ENCODE results near the gene FCHSD2. TPM values are rescaled to one million over a fixed set of nuclear protein-coding genes. Genes with fewer than 3 reads are reported as not detected.

The FCHSD2 gene
- total and polyA plus RNA-seq, 2 donors = 12.5 to 22.3 TPM

- no peaks in the 10 kb centered on the region for H3K4me1 ChIP-seq (ENCODE audit: control insufficient read depth in 2 of 2, insufficient read depth in 2 of 2, low read length in 2 of 2)
Observed at GRCh38 chr11:73004088-73004487, 138.0 kb downstream of the FCHSD2 start.

DNA sequence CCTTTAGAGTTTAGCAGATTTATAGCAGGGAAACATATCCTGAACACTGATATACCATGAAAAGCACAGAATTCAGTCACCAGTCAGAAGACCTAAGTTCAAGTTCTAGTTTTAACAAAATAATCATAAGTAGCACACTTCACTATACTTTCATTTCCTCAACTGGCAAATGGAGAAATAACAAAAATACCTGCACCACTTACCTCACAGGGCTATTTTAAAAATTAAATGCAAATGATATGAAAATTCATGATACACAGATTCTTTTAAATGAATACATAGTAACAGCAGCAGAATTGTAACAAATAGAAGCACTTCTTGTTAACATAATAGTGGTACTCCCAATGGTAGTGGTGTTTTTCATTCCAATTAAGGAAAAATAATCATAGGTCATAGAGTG is 139.0 kb downstream of the FCHSD2 start:
- H3K9me3 ChIP-seq (ENCODE audit: control insufficient read depth in 2 of 2, insufficient read depth in 1 of 2, low read length in 1 of 2) = no peaks in the 10 kb centered on the region
- no peaks in the 10 kb centered on the region for H3K4me1 ChIP-seq (ENCODE audit: control insufficient read depth in 2 of 2, insufficient read depth in 2 of 2, low read length in 2 of 2)
- peaks cover 0 to 2% of the 10 kb centered on the region in 2 donors for H3K36me3 ChIP-seq (ENCODE audit: control insufficient read depth in 2 of 2, insufficient read depth in 2 of 2, low read length in 1 of 2)
- H3K27ac ChIP-seq (ENCODE audit: low read depth in 1 of 2, low read length in 1 of 2) = no peak overlapping the region
- no peak for DNase-seq (ENCODE audit: low read depth in 6 of 9, low spot score in 9 of 9)
- no peaks in the 10 kb centered on the region for H3K27me3 ChIP-seq (ENCODE audit: control insufficient read depth in 2 of 2, insufficient read depth in 1 of 2, low read length in 1 of 2)
- no peak overlapping the region for H3K4me3 ChIP-seq (ENCODE audit: low read length in 2 of 2)

More at GRCh38 chr11:73004088-73004487, 138.0 kb downstream of the FCHSD2 start:
- Histone ChIP-seq H3K27me3 (ENCODE audit: control insufficient read depth in 2 of 2, insufficient read depth in 1 of 2, low read length in 1 of 2) (no peaks in the 10 kb centered on the region), H3K36me3 (ENCODE audit: control insufficient read depth in 2 of 2, insufficient read depth in 2 of 2, low read length in 1 of 2) (peaks cover 0 to 2% of the 10 kb centered on the region in 2 donors), H3K4me3 (ENCODE audit: low read length in 2 of 2) (no peak overlapping the region), H3K27ac (ENCODE audit: low read depth in 1 of 2, low read length in 1 of 2) (no peak overlapping the region), H3K9me3 (ENCODE audit: control insufficient read depth in 2 of 2, insufficient read depth in 1 of 2, low read length in 1 of 2) (peaks cover 0 to 1% of the 10 kb centered on the region in 2 donors)
- 98% methylated on average over 3 of the region's 3 CpGs for WGBS
- DNase-seq (ENCODE audit: low read depth in 6 of 9, low spot score in 9 of 9) = no peak

- H3K4me1 ChIP-seq (ENCODE audit: control insufficient read depth in 2 of 2, insufficient read depth in 2 of 2, low read length in 2 of 2) = no peaks in the 10 kb centered on the region
- H3K27ac ChIP-seq (ENCODE audit: low read depth in 1 of 2, low read length in 1 of 2) = no peak overlapping the region
- H3K9me3 ChIP-seq (ENCODE audit: control insufficient read depth in 2 of 2, insufficient read depth in 1 of 2, low read length in 1 of 2) = no peaks in the 10 kb centered on the region
- WGBS = 97% methylated on average over 2 of the region's 2 CpGs
- H3K36me3 ChIP-seq (ENCODE audit: control insufficient read depth in 2 of 2, insufficient read depth in 2 of 2, low read length in 1 of 2) = peaks cover 0 to 2% of the 10 kb centered on the region in 2 donors
- no peak for DNase-seq (ENCODE audit: low read depth in 6 of 9, low spot score in 9 of 9)
- no peaks in the 10 kb centered on the region for H3K27me3 ChIP-seq (ENCODE audit: control insufficient read depth in 2 of 2, insufficient read depth in 1 of 2, low read length in 1 of 2)
- H3K4me3 ChIP-seq (ENCODE audit: low read length in 2 of 2) = no peak overlapping the region
Observed at GRCh38 chr11:73002214-73002613, 139.9 kb downstream of the FCHSD2 start.

DNA sequence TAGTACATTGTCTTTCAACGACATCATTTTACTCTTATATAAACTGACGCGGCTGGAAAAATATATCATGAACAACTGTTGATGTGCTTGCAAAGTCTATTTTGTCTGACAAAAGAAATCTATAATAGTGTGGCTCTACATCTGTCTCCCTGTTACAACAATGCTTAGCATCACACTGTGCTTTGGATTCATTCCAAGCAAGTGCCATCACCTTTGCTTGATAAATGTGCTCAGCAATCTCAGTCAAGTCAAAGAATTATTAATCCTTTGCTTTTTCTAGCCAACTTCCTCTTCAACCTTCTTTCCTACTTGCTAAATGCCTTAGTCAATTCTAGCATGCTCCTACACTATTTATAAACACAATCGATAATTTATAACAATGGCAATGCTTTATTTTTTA is 140.5 kb downstream of the FCHSD2 start:
- Histone ChIP-seq H3K27ac (ENCODE audit: low read depth in 1 of 2, low read length in 1 of 2) (no peak overlapping the region), H3K27me3 (ENCODE audit: control insufficient read depth in 2 of 2, insufficient read depth in 1 of 2, low read length in 1 of 2) (no peaks in the 10 kb centered on the region), H3K9me3 (ENCODE audit: control insufficient read depth in 2 of 2, insufficient read depth in 1 of 2, low read length in 1 of 2) (no peaks in the 10 kb centered on the region), H3K36me3 (ENCODE audit: control insufficient read depth in 2 of 2, insufficient read depth in 2 of 2, low read length in 1 of 2) (peaks cover 0 to 2% of the 10 kb centered on the region in 2 donors), H3K4me3 (ENCODE audit: low read length in 2 of 2) (no peak overlapping the region), H3K4me1 (ENCODE audit: control insufficient read depth in 2 of 2, insufficient read depth in 2 of 2, low read length in 2 of 2) (no peaks in the 10 kb centered on the region)
- WGBS = 96% methylated on average over 4 of the region's 4 CpGs
- no peak for DNase-seq (ENCODE audit: low read depth in 6 of 9, low spot score in 9 of 9)

GRCh38 chr11:72998676-72999075 is 143.4 kb downstream of the FCHSD2 start:
- H3K27me3 ChIP-seq (ENCODE audit: control insufficient read depth in 2 of 2, insufficient read depth in 1 of 2, low read length in 1 of 2) = no peaks in the 10 kb centered on the region

DNA sequence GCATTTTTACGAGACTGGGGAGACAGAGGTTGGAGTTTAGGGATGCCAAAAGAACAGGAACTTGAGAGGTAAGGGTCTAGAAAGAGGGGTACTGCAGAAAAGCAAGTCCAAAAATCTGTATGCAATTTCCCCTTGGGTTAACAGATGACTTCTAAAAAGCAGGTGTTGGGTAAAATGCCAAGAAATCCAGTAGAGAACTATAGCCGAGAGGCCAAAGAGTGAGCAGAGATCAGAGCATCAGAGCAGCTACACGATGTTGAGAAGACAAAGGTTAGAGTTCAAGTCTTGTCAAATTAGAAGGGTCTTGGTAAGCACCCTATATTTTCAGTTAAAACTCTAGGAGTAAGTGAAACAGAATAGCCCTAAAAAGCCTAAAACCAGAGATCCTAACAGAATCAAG is 145.2 kb downstream of the FCHSD2 start:
- H3K4me3 ChIP-seq (ENCODE audit: low read length in 2 of 2) = no peak overlapping the region
- H3K9me3 ChIP-seq (ENCODE audit: control insufficient read depth in 2 of 2, insufficient read depth in 1 of 2, low read length in 1 of 2) = no peaks in the 10 kb centered on the region
- WGBS = 93% methylated on average over 3 of the region's 3 CpGs
- peaks cover 3 to 4% of the 10 kb centered on the region in 2 donors for H3K36me3 ChIP-seq (ENCODE audit: control insufficient read depth in 2 of 2, insufficient read depth in 2 of 2, low read length in 1 of 2)
- no peaks in the 10 kb centered on the region for H3K27me3 ChIP-seq (ENCODE audit: control insufficient read depth in 2 of 2, insufficient read depth in 1 of 2, low read length in 1 of 2)
- H3K27ac ChIP-seq (ENCODE audit: low read depth in 1 of 2, low read length in 1 of 2) = no peak overlapping the region
- DNase-seq (ENCODE audit: low read depth in 6 of 9, low spot score in 9 of 9) = no peak
- H3K4me1 ChIP-seq (ENCODE audit: control insufficient read depth in 2 of 2, insufficient read depth in 2 of 2, low read length in 2 of 2) = no peaks in the 10 kb centered on the region

More at GRCh38 chr11:72998676-72999075, 143.4 kb downstream of the FCHSD2 start:
- Histone ChIP-seq H3K36me3 (ENCODE audit: control insufficient read depth in 2 of 2, insufficient read depth in 2 of 2, low read length in 1 of 2) (peaks cover 4 to 5% of the 10 kb centered on the region in 2 donors), H3K4me1 (ENCODE audit: control insufficient read depth in 2 of 2, insufficient read depth in 2 of 2, low read length in 2 of 2) (no peaks in the 10 kb centered on the region), H3K27ac (ENCODE audit: low read depth in 1 of 2, low read length in 1 of 2) (no peak overlapping the region), H3K4me3 (ENCODE audit: low read length in 2 of 2) (no peak overlapping the region), H3K9me3 (ENCODE audit: control insufficient read depth in 2 of 2, insufficient read depth in 1 of 2, low read length in 1 of 2) (no peaks in the 10 kb centered on the region)
- no peak for DNase-seq (ENCODE audit: low read depth in 6 of 9, low spot score in 9 of 9)

- H3K4me1 ChIP-seq (ENCODE audit: control insufficient read depth in 2 of 2, insufficient read depth in 2 of 2, low read length in 2 of 2) = no peaks in the 10 kb centered on the region
- no peak overlapping the region for H3K27ac ChIP-seq (ENCODE audit: low read depth in 1 of 2, low read length in 1 of 2)
- H3K4me3 ChIP-seq (ENCODE audit: low read length in 2 of 2) = no peak overlapping the region
- no peaks in the 10 kb centered on the region for H3K27me3 ChIP-seq (ENCODE audit: control insufficient read depth in 2 of 2, insufficient read depth in 1 of 2, low read length in 1 of 2)
- DNase-seq (ENCODE audit: low read depth in 6 of 9, low spot score in 9 of 9) = no peak
- peaks cover 4 to 13% of the 10 kb centered on the region in 2 donors for H3K36me3 ChIP-seq (ENCODE audit: control insufficient read depth in 2 of 2, insufficient read depth in 2 of 2, low read length in 1 of 2)
- H3K9me3 ChIP-seq (ENCODE audit: control insufficient read depth in 2 of 2, insufficient read depth in 1 of 2, low read length in 1 of 2) = no peaks in the 10 kb centered on the region
- WGBS = 0% methylated on average over 1 of the region's 1 CpG
Observed at GRCh38 chr11:72989727-72990126, 152.4 kb downstream of the FCHSD2 start.

GRCh38 chr11:72988821-72989220 is 153.3 kb downstream of the FCHSD2 start:
- Histone ChIP-seq H3K36me3 (ENCODE audit: control insufficient read depth in 2 of 2, insufficient read depth in 2 of 2, low read length in 1 of 2) (peaks cover 3 to 13% of the 10 kb centered on the region in 2 donors), H3K4me3 (ENCODE audit: low read length in 2 of 2) (no peak overlapping the region), H3K9me3 (ENCODE audit: control insufficient read depth in 2 of 2, insufficient read depth in 1 of 2, low read length in 1 of 2) (no peaks in the 10 kb centered on the region), H3K27me3 (ENCODE audit: control insufficient read depth in 2 of 2, insufficient read depth in 1 of 2, low read length in 1 of 2) (no peaks in the 10 kb centered on the region), H3K27ac (ENCODE audit: low read depth in 1 of 2, low read length in 1 of 2) (no peak overlapping the region), H3K4me1 (ENCODE audit: control insufficient read depth in 2 of 2, insufficient read depth in 2 of 2, low read length in 2 of 2) (no peaks in the 10 kb centered on the region)
- 98% methylated on average over 3 of the region's 3 CpGs for WGBS
- DNase-seq (ENCODE audit: low read depth in 6 of 9, low spot score in 9 of 9) = no peak

DNA sequence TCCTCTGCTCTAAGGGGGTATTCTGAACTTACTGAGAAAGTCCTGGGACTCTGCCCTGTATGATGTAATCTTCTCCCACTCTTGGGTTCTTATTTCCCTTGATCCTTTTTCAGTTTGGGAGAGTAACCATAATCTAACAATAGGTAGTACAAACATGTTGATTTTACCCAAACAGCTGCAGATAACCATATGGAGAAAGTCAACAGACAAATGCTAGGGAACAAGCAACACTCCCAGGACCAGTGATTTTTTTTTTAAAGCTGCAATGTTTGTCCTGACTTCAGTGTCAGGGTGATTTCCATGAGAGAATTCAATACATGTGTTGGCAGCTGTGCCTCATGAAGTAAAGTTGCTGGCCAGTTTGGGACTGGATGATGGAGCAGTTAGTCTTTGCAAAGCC is 156.5 kb downstream of the FCHSD2 start:
- no peak for DNase-seq (ENCODE audit: low read depth in 6 of 9, low spot score in 9 of 9)

More for the DNA sequence above, 156.5 kb downstream of the FCHSD2 start:
- no peaks in the 10 kb centered on the region for H3K9me3 ChIP-seq (ENCODE audit: control insufficient read depth in 2 of 2, insufficient read depth in 1 of 2, low read length in 1 of 2)
- H3K27ac ChIP-seq (ENCODE audit: low read depth in 1 of 2, low read length in 1 of 2) = no peak overlapping the region
- peaks cover 7 to 16% of the 10 kb centered on the region in 2 donors for H3K36me3 ChIP-seq (ENCODE audit: control insufficient read depth in 2 of 2, insufficient read depth in 2 of 2, low read length in 1 of 2)
- no peaks in the 10 kb centered on the region for H3K4me1 ChIP-seq (ENCODE audit: control insufficient read depth in 2 of 2, insufficient read depth in 2 of 2, low read length in 2 of 2)
- H3K27me3 ChIP-seq (ENCODE audit: control insufficient read depth in 2 of 2, insufficient read depth in 1 of 2, low read length in 1 of 2) = no peaks in the 10 kb centered on the region
- H3K4me3 ChIP-seq (ENCODE audit: low read length in 2 of 2) = no peak overlapping the region

All from thymus (tissue), 11 donors.